ENCODE measurements around the gene FFAR1.

DNA sequence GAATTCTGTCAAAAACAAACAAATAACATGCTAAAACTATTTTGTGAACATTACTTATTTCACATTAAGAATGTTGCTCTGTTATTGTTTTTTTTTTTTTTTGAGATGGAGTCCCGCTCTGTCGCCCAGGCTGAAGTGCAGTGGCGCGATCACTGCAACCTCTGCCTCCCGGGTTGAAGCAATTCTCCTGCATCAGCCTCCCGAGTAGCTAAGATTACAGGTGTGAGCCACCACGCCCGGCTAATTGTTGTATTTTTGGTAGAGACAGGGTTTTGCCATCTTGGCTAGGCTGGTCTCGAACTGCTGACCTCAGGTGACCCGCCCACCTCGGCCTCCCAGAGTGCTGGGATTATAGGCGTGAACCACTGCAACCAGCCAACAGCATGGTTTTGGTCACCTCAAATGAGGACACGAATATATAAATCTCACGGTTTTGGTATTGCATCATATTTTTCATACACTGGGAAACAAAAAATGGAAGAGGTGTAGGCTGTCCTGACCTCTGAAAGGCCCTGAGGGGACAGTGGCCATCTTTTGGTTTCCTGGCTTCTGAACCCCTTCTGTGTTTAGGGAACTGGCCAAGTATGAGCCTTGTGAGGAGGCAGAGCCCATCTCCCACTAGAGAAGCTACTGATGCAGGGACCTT is 48.7 kb downstream of the FFAR1 start:
- TF ChIP-seq, protein P1, sequence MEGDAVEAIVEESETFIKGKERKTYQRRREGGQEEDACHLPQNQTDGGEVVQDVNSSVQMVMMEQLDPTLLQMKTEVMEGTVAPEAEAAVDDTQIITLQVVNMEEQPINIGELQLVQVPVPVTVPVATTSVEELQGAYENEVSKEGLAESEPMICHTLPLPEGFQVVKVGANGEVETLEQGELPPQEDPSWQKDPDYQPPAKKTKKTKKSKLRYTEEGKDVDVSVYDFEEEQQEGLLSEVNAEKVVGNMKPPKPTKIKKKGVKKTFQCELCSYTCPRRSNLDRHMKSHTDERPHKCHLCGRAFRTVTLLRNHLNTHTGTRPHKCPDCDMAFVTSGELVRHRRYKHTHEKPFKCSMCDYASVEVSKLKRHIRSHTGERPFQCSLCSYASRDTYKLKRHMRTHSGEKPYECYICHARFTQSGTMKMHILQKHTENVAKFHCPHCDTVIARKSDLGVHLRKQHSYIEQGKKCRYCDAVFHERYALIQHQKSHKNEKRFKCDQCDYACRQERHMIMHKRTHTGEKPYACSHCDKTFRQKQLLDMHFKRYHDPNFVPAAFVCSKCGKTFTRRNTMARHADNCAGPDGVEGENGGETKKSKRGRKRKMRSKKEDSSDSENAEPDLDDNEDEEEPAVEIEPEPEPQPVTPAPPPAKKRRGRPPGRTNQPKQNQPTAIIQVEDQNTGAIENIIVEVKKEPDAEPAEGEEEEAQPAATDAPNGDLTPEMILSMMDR (IDR thresholded peaks at IDR 0.05) = no peak
- TF ChIP-seq EP300 (IDR thresholded peaks at IDR 0.05) = no peak

All from upper lobe of left lung (tissue), 4 donors.